Non-pigmented ciliary epithelial cell (primary cell): ENCODE results near the gene LCN6.
"Not testable (repeated sequence)": the region's sequence is repeated elsewhere in the genome, so short reads cannot be mapped to it uniquely, and the experiment has no call there.

Source experiments
- DNase-seq: peaks from one replicate; pipeline ENCODE4 v3.0.0-alpha.2; 2010; ENCODE audit warnings: low read depth

Gene LCN6

GRCh38 chr9:136723989-136724388 is 24.3 kb downstream of the LCN6 start:
- DNase-seq, result no peak

GRCh38 chr9:136723362-136723976 is 24.9 kb downstream of the LCN6 start:
- no peak for DNase-seq

DNA sequence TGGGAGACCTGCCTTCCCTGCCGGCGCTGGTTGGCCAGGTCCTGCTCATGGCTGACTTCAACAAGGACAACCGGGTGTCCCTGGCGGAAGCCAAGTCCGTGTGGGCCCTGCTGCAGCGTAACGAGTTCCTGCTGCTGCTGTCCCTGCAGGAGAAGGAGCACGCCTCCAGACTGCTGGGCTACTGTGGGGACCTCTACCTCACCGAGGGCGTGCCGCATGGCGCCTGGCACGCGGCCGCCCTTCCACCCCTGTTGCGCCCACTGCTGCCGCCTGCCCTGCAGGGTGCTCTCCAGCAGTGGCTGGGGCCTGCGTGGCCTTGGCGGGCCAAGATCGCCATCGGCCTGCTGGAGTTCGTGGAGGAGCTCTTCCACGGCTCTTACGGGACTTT is 25.4 kb downstream of the LCN6 start:
- no peak for DNase-seq

DNA sequence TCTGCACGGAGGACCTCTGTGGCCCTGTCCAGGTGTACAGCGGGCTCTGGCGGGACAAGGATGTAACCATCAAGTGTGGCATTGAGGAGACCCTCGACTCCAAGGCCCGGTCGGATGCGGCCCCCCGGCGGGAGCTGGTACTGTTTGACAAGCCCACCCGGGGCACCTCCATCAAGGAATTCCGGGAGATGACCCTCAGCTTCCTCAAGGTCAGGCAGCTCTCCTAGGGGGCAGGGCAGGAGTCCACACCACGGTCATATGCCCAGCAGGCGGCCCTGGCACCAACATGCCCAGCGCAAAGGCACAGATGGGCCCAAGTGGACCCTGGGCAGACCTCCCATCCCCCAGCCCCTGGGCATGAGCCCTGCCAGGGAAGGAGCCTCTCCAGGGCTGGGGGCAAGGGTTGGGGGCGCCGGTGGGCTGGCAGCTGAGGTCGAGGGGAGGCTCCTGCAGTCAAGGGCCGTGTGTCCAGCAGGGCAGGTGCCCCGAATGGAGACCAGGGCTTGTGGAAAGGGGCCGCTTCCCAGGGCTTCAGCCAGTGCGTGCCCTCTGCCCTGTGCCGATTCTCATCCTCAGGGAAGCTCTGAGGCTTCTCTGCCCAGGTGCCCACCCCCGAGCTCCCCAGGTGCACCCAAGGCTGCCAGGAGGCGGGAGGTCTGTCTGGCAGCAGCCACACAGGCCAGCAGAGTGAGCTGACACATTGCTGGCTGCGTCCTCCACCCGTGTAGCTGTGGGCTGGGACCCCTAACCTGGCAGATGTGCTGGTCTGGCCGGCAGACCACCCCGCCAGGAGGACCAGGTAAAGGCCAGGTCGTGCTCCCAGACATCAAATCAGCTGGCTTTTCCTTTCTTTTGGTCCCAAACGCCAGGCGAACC is 26.0 kb downstream of the LCN6 start:
- DNase-seq, result no peak

DNA sequence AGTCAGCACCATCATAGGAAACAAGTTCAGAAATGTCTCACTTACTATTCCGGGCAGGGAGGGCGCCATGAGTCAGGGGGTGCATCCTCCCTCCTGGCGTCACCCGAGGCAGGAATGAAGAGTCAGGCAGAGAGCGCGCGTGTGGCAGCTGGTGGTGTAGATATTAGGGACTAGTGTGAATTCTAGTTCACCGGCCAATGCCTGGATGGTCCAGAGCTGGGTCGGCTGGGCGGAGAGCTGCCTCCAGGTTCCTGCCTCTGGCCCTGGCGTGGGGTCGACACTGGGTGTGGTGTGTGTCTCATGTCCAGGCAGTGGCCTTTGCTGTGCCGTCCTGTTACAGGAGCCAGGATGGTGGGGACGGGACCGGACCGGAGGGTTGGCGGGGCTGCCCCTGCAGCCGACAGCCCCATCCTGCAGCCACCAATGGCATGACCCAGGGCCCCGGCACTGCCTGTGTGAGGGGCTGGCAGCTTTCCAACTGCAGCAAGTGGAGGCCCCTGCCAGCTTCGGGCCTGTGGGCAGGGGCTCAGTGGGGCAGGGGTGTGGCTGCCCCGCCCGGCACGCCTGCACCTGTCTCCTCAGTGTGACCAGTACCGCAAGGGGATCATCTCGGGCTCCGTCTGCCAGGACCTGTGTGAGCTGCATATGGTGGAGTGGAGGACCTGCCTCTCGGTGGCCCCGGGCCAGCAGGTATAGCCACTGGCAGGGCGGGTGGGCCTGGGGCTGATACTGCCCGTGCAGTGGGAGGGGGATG is 26.8 kb downstream of the LCN6 start:
- DNase-seq, result peak; percentile 45

DNA sequence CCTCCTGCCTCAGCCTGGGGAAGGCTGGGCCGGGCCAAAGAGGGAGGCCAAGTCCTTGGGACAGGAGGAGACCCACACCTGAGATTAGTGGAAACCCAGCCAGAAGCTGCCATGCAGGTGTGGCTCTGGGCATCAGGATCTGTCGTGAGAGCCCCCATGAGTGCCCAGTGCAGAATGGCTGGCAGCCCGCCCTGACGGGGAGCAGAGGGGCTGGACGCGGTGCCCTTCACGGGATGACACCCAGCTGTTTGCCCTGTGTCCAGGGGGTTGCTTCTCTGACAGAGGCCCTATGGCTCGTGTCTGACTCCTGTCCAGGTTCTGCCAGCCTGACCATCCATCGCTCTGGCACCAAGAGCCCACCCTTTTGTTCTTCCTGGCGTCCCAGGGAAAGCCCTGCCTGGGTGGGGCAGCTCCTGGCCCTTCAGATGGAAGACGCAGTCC is 27.4 kb downstream of the LCN6 start:
- DNase-seq, result no peak

DNA sequence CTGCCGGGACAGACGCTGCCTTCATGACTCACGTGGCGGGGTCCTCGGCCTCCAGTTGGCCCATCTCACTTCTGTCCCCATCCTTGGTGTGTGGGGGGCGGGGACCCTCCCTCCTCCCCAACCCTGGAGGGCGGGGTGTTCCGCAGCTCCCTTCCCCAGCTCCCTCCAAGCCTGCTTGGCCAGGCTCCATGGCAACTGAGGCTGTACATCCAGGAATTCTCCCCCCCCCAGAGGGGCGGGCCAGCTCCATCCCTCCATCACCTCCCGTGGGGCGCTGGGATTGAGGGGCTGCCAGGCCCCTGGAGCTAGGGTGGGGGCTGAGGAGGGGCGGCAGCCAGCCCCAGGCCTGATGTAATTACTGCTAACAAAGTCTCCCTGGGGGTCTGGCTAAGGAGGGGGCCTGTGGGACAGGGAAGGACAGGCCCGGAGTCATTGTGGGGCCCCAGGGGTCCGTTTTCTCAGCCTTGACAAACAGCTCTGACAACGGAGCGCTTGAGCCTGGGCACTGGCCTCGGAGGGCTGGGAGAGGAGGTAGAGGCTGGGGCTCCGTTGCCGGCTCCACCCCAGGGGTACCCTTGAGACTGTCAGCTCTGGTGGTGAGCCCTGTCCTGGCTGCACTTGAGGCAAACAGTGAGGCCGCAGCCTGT is 28.0 kb downstream of the LCN6 start:
- no peak for DNase-seq

GRCh38 chr9:136719195-136719880 is 29.0 kb downstream of the LCN6 start:
- DNase-seq, result no peak

DNA sequence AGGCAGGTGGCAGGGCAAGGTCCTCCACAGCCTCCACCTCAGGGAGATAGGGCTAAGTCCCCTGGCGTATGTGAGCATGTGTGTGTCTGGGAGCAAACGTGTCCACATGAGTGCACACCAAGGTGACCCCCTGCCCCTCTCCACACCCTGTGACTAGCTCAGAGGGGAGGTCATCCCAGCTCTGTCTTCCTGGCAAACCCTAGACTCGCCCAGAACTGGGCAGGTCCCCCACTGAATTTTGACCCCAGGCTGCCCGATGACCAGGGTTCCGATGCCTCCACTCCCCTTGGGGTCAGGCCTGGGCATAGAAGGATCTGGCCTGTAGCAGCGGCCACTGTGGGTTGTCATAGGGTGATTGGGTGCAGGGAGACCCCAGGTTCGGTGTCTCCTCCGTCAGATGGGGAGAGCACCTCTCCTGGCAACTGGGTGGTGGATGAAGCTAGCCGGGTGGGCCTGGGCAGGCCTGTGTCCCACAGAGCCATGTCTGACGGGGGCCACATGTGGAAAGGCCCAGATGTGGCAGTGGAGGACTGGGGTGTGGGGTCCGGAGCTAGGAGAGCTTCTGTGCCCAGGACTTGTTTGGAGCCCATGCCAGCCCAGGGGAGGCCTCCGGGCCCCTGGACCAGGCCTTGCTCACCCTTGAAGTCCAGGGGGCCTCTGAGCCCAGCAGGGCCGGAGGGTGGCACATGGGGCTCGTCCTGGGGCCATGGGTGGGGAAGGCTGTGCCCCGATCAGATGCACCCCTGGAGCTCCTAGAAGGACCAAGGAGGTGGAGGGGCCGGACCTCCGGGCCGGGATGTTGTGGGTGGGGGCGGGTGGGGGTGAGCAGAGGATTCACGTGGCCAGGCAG is 29.8 kb downstream of the LCN6 start:
- DNase-seq, result no peak

- DNase-seq, result no peak
Measured at GRCh38 chr9:136717399-136717798, 30.9 kb downstream of the LCN6 start.

GRCh38 chr9:136714893-136715274 is 33.4 kb downstream of the LCN6 start:
- no peak for DNase-seq

DNA sequence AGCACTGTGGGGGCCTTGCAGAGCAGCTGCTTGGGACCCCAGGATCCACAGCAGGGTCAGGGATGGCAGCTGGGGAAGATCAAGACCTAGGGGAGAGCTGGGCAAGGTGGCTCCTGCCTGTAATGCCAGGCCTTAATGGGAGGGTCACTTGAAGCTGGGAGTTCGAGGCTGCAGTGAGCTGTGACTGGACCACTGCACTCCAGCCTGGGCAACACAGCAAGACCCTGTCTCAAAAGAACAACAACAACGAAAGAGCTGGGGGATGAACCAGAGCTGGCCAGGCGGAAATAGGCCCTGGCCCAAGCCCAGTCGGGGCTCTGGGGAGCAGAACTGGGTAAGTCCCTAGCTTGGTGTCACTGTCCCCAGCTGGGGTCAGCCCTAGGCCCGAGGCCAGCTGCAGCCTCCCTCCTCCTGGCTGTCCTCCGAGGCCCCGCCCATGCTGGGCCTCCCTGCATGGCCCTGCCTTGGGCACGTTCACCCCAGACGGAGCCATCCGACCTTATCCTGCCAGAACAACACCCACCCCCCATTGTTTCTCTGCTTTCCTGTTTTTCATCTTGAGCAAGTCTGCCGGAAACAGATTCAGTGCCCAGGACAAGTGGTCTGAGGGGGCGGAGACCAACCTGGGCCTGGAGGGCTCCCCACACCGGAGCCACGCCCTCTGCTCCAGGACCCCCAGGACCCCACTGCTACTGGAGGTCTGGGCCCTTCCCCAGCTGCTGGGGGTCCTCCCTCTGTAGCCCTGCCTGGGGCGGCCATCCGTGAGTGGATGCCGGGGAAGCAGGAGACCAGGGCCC is 34.0 kb downstream of the LCN6 start:
- no peak for DNase-seq

GRCh38 chr9:136713550-136713949 is 34.8 kb downstream of the LCN6 start:
- no peak for DNase-seq

GRCh38 chr9:136712690-136713544 is 35.4 kb downstream of the LCN6 start:
- DNase-seq, result no peak

- no peak for DNase-seq
Measured at GRCh38 chr9:136711751-136712689, 36.3 kb downstream of the LCN6 start, which contains the start of gene DIPK1B. TSS of gene DIPK1B (plus strand) at chr9:136712572. CDS start at chr9:136712666, 94 bp downstream.

- not testable (repeated sequence) for DNase-seq
Measured at GRCh38 chr9:136711219-136711648, 37.1 kb downstream of the LCN6 start.

DNA sequence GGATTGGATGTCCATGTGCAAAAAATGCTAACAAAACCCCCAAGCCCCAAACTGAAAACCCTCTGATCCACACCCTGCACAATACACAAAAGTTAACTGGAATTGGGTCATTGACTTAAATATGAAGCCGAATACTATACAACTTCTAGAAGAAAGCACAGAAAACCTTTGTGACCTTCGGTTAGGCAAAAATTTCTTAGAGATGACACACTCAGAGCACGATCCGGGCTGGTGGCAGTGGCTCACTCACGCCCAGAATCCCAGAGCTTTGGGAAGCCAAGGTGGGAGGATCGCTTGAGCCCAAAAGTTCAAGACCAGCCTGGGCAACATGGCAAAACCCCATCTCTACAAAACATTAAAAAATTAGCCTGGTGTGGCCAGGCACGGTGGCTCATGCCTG is 37.8 kb downstream of the LCN6 start:
- no peak for DNase-seq
